HepG2 (cell line): ENCODE results near the gene ATP8A2. TPM values are rescaled to one million over a fixed set of nuclear protein-coding genes. Genes with fewer than 3 reads are reported as not detected.

Source experiments
- ATAC-seq: fragments of 200-7000 bp; cut with Tn5 transposase; 3 replicates; pipeline ENCODE4 v1.9.1; 2020; ENCODE audit warnings: mild to moderate bottlenecking, moderate library complexity
- BruUV-seq: library from RNA; stranded (reverse); fragments of 400-500 nt; replicated peaks from 2 replicates; lab custom pipeline; 2021; lab: Mats Ljungman, UMichigan
- CTCF ChIA-PET: fragments of 300-600 bp; formaldehyde crosslinking; extraction: SDS; loops from one replicate; lab custom pipeline; 2021; ENCODE audit warnings: low total read pairs, inconsistent platforms, low intra/inter-chr PET ratio; lab: Yijun Ruan, JAX
- POLR2A ChIA-PET: fragments of 350-600 bp; sonication (Branson Sonifier 250); formaldehyde crosslinking; loops from one replicate; lab custom pipeline; 2020; ENCODE audit warnings: antibody characterized with exemption, inconsistent platforms; lab: Yijun Ruan, JAX
- DNase-seq: peaks from one replicate; pipeline ENCODE4 v3.0.0-alpha.2; 2015; ENCODE audit warnings: low spot score
- FAIRE-seq: peaks from 3 replicates; lab custom pipeline; 2011; peaks lifted over from hg19 to GRCh38; lab: Jason Lieb, UNC
- H2AFZ ChIP-seq: one replicate; pipeline ENCODE4 v1.6.1; 2011; ENCODE audit warnings: low read length, inconsistent platforms
- H3K27ac ChIP-seq: fragments of 300-600 bp; 3 replicates; pipeline ENCODE4 v1.8.0; 2011; ENCODE audit warnings: mixed run types, mild to moderate bottlenecking, mixed read lengths, low read length, inconsistent platforms; ENCODE audit not compliant: insufficient read depth; ENCODE audit errors: extremely low read length
- H3K27me3 ChIP-seq, 2 experiments: fragments of 200-600 bp in 1 of 2; 2 replicates in 1 of 2; 3 replicates in 1 of 2; pipeline versions ENCODE4 v1.6.0 to v1.8.0; 2011; ENCODE audit warnings: low read length in 2 of 2, mild to moderate bottlenecking in 2 of 2, moderate library complexity in 2 of 2, inconsistent platforms in 1 of 2; ENCODE audit not compliant: insufficient read depth in 2 of 2, control insufficient read depth in 1 of 2
- H3K36me3 ChIP-seq, 2 experiments: fragments of 200-600 bp in 1 of 2; replicated peaks in 1 of 2; 2 replicates in 1 of 2; 3 replicates in 1 of 2; pipeline versions ENCODE4 v1.5.1 to v1.8.0; 2011; ENCODE audit warnings: low read length in 2 of 2, inconsistent platforms in 1 of 2; ENCODE audit not compliant: insufficient read depth in 2 of 2, control insufficient read depth in 1 of 2
- H3K4me1 ChIP-seq: 2 replicates; pipeline ENCODE4 v1.5.1; 2012; ENCODE audit warnings: low read length, inconsistent platforms; ENCODE audit not compliant: insufficient read depth
- H3K4me2 ChIP-seq: 2 replicates; pipeline ENCODE4 v1.6.0; 2011; ENCODE audit warnings: low read depth, low read length, inconsistent platforms
- H3K4me3 ChIP-seq, 3 experiments: fragments of 200-600 bp in 1 of 3; sonication (generic), shearing (Covaris generic) in 1 of 3; replicated peaks in 1 of 3; 2 replicates each; pipeline ENCODE4 v1.5.1; 2011 to 2016; ENCODE audit warnings: low read length in 3 of 3, inconsistent platforms in 2 of 3, low read depth in 2 of 3, mild to moderate bottlenecking in 2 of 3, control low read depth in 1 of 3, mixed read lengths in 1 of 3; ENCODE audit not compliant: insufficient read depth in 1 of 3
- H3K79me2 ChIP-seq: one replicate; pipeline ENCODE4 v1.6.1; 2011; ENCODE audit warnings: low read length, inconsistent platforms; ENCODE audit not compliant: insufficient read depth
- H3K9ac ChIP-seq: 2 replicates; pipeline ENCODE4 v1.6.0; 2011; ENCODE audit warnings: mild to moderate bottlenecking, low read depth, low read length, inconsistent platforms; ENCODE audit not compliant: insufficient read depth
- H3K9me3 ChIP-seq: 2 replicates; pipeline ENCODE4 v1.5.1; 2012; ENCODE audit warnings: mild to moderate bottlenecking, low read length
- H4K20me1 ChIP-seq: 2 replicates; pipeline ENCODE4 v1.6.0; 2011; ENCODE audit warnings: inconsistent platforms, mild to moderate bottlenecking, low read length, moderate library complexity; ENCODE audit not compliant: insufficient read depth
- BRCA1 ChIP-seq: sonication (generic); formaldehyde crosslinking; IDR thresholded peaks from 2 replicates; pipeline ENCODE4 v1.4.0; 2020; ENCODE audit warnings: missing genetic modification reagents
- CBX2 ChIP-seq, 2 experiments: fragments of 200-600 bp in 1 of 2; sonication (generic); formaldehyde crosslinking in 1 of 2; IDR thresholded peaks; 2 replicates each; pipeline versions ENCODE4 v1.7.0 to v1.8.1; 2018 to 2022; ENCODE audit warnings: low read depth in 2 of 2, low read length in 1 of 2, mild to moderate bottlenecking in 1 of 2, missing genetic modification reagents in 1 of 2
- FOXP4 ChIP-seq: sonication (generic); formaldehyde crosslinking; IDR thresholded peaks from 2 replicates; pipeline ENCODE4 v1.4.0; 2020; ENCODE audit warnings: missing genetic modification reagents
- MBD4 ChIP-seq: IDR thresholded peaks from 2 replicates; pipeline ENCODE4 v1.6.1; 2012; ENCODE audit warnings: low read length, inconsistent platforms, borderline replicate concordance
- NCOA5 ChIP-seq: sonication (generic); formaldehyde crosslinking; IDR thresholded peaks from 2 replicates; pipeline ENCODE4 v1.4.0; 2020; ENCODE audit warnings: missing genetic modification reagents
- NFRKB ChIP-seq: fragments of 450-650 bp; IDR thresholded peaks from 2 replicates; pipeline ENCODE4 v1.6.1; 2017
- U2AF2 ChIP-seq: fragments of 200-400 bp; formaldehyde crosslinking; IDR thresholded peaks from 2 replicates; pipeline ENCODE4 v1.6.1; 2017; ENCODE audit warnings: low read depth, mild to moderate bottlenecking, low read length
- ZNF224 ChIP-seq: sonication (generic); formaldehyde crosslinking; IDR thresholded peaks from 2 replicates; pipeline ENCODE4 v1.5.0; 2020; ENCODE audit warnings: mild to moderate bottlenecking, missing genetic modification reagents
- ZNF451 ChIP-seq: sonication (generic); formaldehyde crosslinking; IDR thresholded peaks from 2 replicates; pipeline ENCODE4 v1.5.0; 2020; ENCODE audit warnings: mild to moderate bottlenecking, missing genetic modification reagents
- ZNF546 ChIP-seq: sonication (generic); formaldehyde crosslinking; conservative IDR thresholded peaks from 2 replicates; pipeline ENCODE4 v1.8.1; 2023; ENCODE audit warnings: mild to moderate bottlenecking, missing genetic modification reagents
- ZNF737 ChIP-seq: sonication (generic); formaldehyde crosslinking; IDR thresholded peaks from 2 replicates; pipeline ENCODE4 v1.5.0; 2020; ENCODE audit warnings: missing genetic modification reagents, mild to moderate bottlenecking, borderline replicate concordance
- whole genome bisulfite sequencing: methylation state at CpG from one replicate; pipeline ENCODE4 v1.1.6; 2017; ENCODE audit warnings: low lambda C conversion rate; 5-methylcytosine and 5-hydroxymethylcytosine counted together
- in situ Hi-C: cut with HindIII; loops from 2 replicates; pipeline ENCODE4 v1.10.0; 2017; ENCODE audit warnings: low pct_unique_long_range_greater_than_20kb; ENCODE audit not compliant: extremely low pct_ligation_motif_present
- intact Hi-C: fragments of 100-400 bp; cut with micrococcal nuclease; formaldehyde crosslinking; loops from one replicate; pipeline ENCODE4 v1.10.0; 2022; ENCODE audit not compliant: unreplicated experiment
- polyA plus RNA-seq, 8 experiments: library from polyadenylated mRNA; depleted of rRNA in 3 of 8; stranded (reverse) in 7 of 8; unstranded in 1 of 8; fragments of >200 nt; fragmentation: Illumina TruSeq in 4 of 8; extraction: Trizol in 4 of 8; gene quantifications; 2 replicates each; pipeline versions ENCODE4 v1.2.1 to v1.2.3, GENCODE V29; 2011 to 2016; ENCODE audit warnings: low read depth in 4 of 8, missing spikeins in 1 of 8, mixed read lengths in 1 of 8; ENCODE audit not compliant: insufficient read depth in 1 of 8
- total RNA-seq, 5 experiments: library from RNA; depleted of rRNA; stranded (reverse); fragments of >200 nt; fragmentation: Illumina TruSeq; extraction: Trizol; gene quantifications; 2 replicates each; pipeline ENCODE4 v1.2.3, GENCODE V29; 2016; ENCODE audit warnings: low read depth in 1 of 5
- TF ChIP-seq, protein P1 (sequence below): sonication (generic); formaldehyde crosslinking; IDR thresholded peaks from 2 replicates; pipeline ENCODE4 v1.4.0; 2020; ENCODE audit warnings: missing genetic modification reagents, mild to moderate bottlenecking, borderline replicate concordance
- TF ChIP-seq, protein P2 (sequence below): IDR thresholded peaks from 2 replicates; pipeline ENCODE4 v1.6.1; 2016; ENCODE audit warnings: missing biosample characterization, missing genetic modification reagents, low read depth
- TF ChIP-seq, protein P3 (sequence below): fragments of 450-650 bp; IDR thresholded peaks from 2 replicates; pipeline ENCODE4 v1.6.1; 2017; ENCODE audit warnings: mild to moderate bottlenecking

Gene ATP8A2
- total and polyA plus RNA-seq, 2 of the 13 experiments (the other 11 are each of a cell fraction or from before 2014, with no cell fraction given), result 0.09 TPM; not detected in 1

- H3K27me3 ChIP-seq, result no peaks in the 10 kb centered on the region; a peak in 1 of 5 replicates
- TF ChIP-seq, protein P1, sequence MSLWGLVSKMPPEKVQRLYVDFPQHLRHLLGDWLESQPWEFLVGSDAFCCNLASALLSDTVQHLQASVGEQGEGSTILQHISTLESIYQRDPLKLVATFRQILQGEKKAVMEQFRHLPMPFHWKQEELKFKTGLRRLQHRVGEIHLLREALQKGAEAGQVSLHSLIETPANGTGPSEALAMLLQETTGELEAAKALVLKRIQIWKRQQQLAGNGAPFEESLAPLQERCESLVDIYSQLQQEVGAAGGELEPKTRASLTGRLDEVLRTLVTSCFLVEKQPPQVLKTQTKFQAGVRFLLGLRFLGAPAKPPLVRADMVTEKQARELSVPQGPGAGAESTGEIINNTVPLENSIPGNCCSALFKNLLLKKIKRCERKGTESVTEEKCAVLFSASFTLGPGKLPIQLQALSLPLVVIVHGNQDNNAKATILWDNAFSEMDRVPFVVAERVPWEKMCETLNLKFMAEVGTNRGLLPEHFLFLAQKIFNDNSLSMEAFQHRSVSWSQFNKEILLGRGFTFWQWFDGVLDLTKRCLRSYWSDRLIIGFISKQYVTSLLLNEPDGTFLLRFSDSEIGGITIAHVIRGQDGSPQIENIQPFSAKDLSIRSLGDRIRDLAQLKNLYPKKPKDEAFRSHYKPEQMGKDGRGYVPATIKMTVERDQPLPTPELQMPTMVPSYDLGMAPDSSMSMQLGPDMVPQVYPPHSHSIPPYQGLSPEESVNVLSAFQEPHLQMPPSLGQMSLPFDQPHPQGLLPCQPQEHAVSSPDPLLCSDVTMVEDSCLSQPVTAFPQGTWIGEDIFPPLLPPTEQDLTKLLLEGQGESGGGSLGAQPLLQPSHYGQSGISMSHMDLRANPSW, result no peak
- no peak for TF ChIP-seq ZNF737 (CRISPR knock-in tag)
- no peak for TF ChIP-seq ZNF224 (CRISPR knock-in tag)
- TF ChIP-seq FOXP4 (CRISPR knock-in tag), result no peak
- TF ChIP-seq, protein P2, sequence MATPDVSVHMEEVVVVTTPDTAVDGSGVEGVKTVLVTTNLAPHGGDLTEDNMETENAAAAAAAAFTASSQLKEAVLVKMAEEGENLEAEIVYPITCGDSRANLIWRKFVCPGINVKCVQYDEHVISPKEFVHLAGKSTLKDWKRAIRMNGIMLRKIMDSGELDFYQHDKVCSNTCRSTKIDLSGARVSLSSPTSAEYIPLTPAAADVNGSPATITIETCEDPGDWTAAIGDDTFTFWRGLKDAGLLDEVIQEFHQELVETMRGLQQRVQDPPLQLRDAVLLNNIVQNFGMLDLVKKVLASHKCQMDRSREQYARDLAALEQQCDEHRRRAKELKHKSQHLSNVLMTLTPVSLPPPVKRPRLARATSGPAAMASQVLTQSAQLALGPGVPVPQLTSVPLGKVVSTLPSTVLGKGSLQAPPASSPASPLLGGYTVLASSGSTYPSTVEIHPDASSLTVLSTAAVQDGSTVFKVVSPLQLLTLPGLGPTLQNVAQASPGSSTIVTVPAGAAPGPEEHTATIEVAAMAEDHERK (CRISPR knock-in tag), result no peak
- TF ChIP-seq U2AF2, result no peak
- no peak for TF ChIP-seq CBX2 (IDR thresholded peaks at IDR 0.05; ENCODE audit: low read depth, low read length)
- no peak for TF ChIP-seq CBX2 (CRISPR knock-in tag; IDR thresholded peaks at IDR 0.05; ENCODE audit: low read depth)
- no peak for TF ChIP-seq BRCA1 (CRISPR knock-in tag)
- no peak for TF ChIP-seq ZNF451 (CRISPR knock-in tag)
- no peak for TF ChIP-seq MBD4
- TF ChIP-seq ZNF546, result no peak
- no peak for TF ChIP-seq NFRKB
- no peak for TF ChIP-seq NCOA5 (CRISPR knock-in tag)
- TF ChIP-seq, protein P3, sequence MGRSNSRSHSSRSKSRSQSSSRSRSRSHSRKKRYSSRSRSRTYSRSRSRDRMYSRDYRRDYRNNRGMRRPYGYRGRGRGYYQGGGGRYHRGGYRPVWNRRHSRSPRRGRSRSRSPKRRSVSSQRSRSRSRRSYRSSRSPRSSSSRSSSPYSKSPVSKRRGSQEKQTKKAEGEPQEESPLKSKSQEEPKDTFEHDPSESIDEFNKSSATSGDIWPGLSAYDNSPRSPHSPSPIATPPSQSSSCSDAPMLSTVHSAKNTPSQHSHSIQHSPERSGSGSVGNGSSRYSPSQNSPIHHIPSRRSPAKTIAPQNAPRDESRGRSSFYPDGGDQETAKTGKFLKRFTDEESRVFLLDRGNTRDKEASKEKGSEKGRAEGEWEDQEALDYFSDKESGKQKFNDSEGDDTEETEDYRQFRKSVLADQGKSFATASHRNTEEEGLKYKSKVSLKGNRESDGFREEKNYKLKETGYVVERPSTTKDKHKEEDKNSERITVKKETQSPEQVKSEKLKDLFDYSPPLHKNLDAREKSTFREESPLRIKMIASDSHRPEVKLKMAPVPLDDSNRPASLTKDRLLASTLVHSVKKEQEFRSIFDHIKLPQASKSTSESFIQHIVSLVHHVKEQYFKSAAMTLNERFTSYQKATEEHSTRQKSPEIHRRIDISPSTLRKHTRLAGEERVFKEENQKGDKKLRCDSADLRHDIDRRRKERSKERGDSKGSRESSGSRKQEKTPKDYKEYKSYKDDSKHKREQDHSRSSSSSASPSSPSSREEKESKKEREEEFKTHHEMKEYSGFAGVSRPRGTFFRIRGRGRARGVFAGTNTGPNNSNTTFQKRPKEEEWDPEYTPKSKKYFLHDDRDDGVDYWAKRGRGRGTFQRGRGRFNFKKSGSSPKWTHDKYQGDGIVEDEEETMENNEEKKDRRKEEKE, result no peak
- H3K79me2 ChIP-seq, result no peaks in the 10 kb centered on the region
- ChIA-PET POLR2A (no interaction called here), CTCF (no interaction called here)
- ATAC-seq (no peak), FAIRE-seq (no peak), DNase-seq (no peak)
- H2AFZ ChIP-seq, result no peak overlapping the region
- no peaks in the 10 kb centered on the region for H3K36me3 ChIP-seq
- H3K9ac ChIP-seq, result no peak overlapping the region
- no TSS peak for BruUV-seq
- no peak overlapping the region for H3K4me3 ChIP-seq
- WGBS, result 6% methylated on average over 2 of the region's 2 CpGs
- no peaks in the 10 kb centered on the region for H3K9me3 ChIP-seq
- no peak overlapping the region for H3K27ac ChIP-seq
- H3K4me1 ChIP-seq, result no peaks in the 10 kb centered on the region
- in situ Hi-C loops, result no loop called here
- no peak overlapping the region for H3K4me2 ChIP-seq
- H4K20me1 ChIP-seq, result no peaks in the 10 kb centered on the region
- intact Hi-C loops, result no loop called here
These were observed 226.6 kb downstream of the ATP8A2 start for GRCh38 chr13:25598421-25598820.
